Caco-2 (cell line): ENCODE data around the gene PPFIBP2. TPM values are rescaled to one million over a fixed set of nuclear protein-coding genes. Genes with fewer than 3 reads are reported as not detected.

Source experiments
- BruUV-seq: library from RNA; stranded (reverse); fragments of 400-500 nt; replicated peaks from 2 replicates; lab custom pipeline; 2021; lab: Mats Ljungman, UMichigan
- CTCF ChIA-PET: fragments of 300-600 bp; sonication (Branson Sonifier 250); formaldehyde crosslinking; loops from one replicate; lab custom pipeline; 2022; ENCODE audit warnings: antibody characterized with exemption; lab: Charles Lee
- POLR2A ChIA-PET: fragments of 300-600 bp; sonication (Branson Sonifier 250); formaldehyde crosslinking; loops from one replicate; lab custom pipeline; 2022; ENCODE audit warnings: antibody characterized with exemption; lab: Charles Lee
- DNase-seq, 2 experiments: peaks; one replicate each; pipeline versions ENCODE4 v3.0.0 to v3.0.0-alpha.2; 2020 to 2022
- H3K27me3 ChIP-seq: replicated peaks from 2 replicates; pipeline ENCODE4 v1.6.0; 2011; ENCODE audit warnings: low read length; ENCODE audit not compliant: control insufficient read depth, insufficient read depth
- H3K36me3 ChIP-seq: 2 replicates; pipeline ENCODE4 v1.5.1; 2011; ENCODE audit warnings: low read length; ENCODE audit not compliant: control insufficient read depth, insufficient read depth
- H3K4me1 ChIP-seq: fragments of 250-450 bp; sonication (Bioruptor Pico); 2 replicates; pipeline ENCODE4 v1.5.1; 2020; ENCODE audit warnings: mild to moderate bottlenecking
- H3K4me3 ChIP-seq: 2 replicates; pipeline ENCODE4 v1.5.1; 2011; ENCODE audit warnings: low read depth, mild to moderate bottlenecking, control low read depth, low read length
- H3K9me3 ChIP-seq: fragments of 250-450 bp; sonication (Bioruptor Pico); 2 replicates; pipeline ENCODE4 v1.5.1; 2020; ENCODE audit warnings: mild to moderate bottlenecking, moderate library complexity
- H3K27ac Mint-ChIP-seq: one replicate; pipeline ENCODE4 v1.8.0; 2022; ENCODE audit warnings: mixed read lengths; ENCODE audit not compliant: unreplicated experiment
- H3K27me3 Mint-ChIP-seq: one replicate; pipeline ENCODE4 v1.8.0; 2022; ENCODE audit warnings: mixed read lengths; ENCODE audit not compliant: insufficient read depth, unreplicated experiment
- H3K36me3 Mint-ChIP-seq: one replicate; pipeline ENCODE4 v1.8.0; 2022; ENCODE audit warnings: mild to moderate bottlenecking, mixed read lengths; ENCODE audit not compliant: insufficient read depth, unreplicated experiment
- H3K4me1 Mint-ChIP-seq: one replicate; pipeline ENCODE4 v1.8.0; 2022; ENCODE audit warnings: low read depth, mixed read lengths; ENCODE audit not compliant: unreplicated experiment
- H3K4me3 Mint-ChIP-seq: one replicate; pipeline ENCODE4 v1.8.0; 2022; ENCODE audit warnings: mild to moderate bottlenecking, moderate library complexity, mixed read lengths; ENCODE audit not compliant: unreplicated experiment
- H3K9me3 Mint-ChIP-seq: one replicate; pipeline ENCODE4 v1.8.0; 2022; ENCODE audit warnings: mixed read lengths; ENCODE audit not compliant: unreplicated experiment
- intact Hi-C: fragments of 100-400 bp; cut with micrococcal nuclease; formaldehyde crosslinking; loops from one replicate; pipeline ENCODE4 v1.10.0; 2022; ENCODE audit not compliant: unreplicated experiment
- total RNA-seq: library from RNA; stranded (reverse); gene quantifications from 2 replicates; pipeline ENCODE4 v1.2.3, GENCODE V29; 2022
- TF ChIP-seq, protein P1 (sequence below), 2 experiments: fragments of 200-600 bp in 1 of 2; IDR thresholded peaks; 1 replicate in 1 of 2; 2 replicates in 1 of 2; pipeline versions ENCODE4 v1.5.1 to v1.8.0; 2011 to 2022; ENCODE audit warnings: antibody characterized with exemption in 1 of 2, control low read depth in 1 of 2, inconsistent platforms in 1 of 2, low read depth in 1 of 2, low read length in 1 of 2, mild to moderate bottlenecking in 1 of 2, moderate library complexity in 1 of 2; ENCODE audit not compliant: insufficient read depth in 1 of 2, severe bottlenecking in 1 of 2, unreplicated experiment in 1 of 2

The PPFIBP2 gene
- total RNA-seq, 1 experiment from 2014 or later = 72.5 TPM

DNA sequence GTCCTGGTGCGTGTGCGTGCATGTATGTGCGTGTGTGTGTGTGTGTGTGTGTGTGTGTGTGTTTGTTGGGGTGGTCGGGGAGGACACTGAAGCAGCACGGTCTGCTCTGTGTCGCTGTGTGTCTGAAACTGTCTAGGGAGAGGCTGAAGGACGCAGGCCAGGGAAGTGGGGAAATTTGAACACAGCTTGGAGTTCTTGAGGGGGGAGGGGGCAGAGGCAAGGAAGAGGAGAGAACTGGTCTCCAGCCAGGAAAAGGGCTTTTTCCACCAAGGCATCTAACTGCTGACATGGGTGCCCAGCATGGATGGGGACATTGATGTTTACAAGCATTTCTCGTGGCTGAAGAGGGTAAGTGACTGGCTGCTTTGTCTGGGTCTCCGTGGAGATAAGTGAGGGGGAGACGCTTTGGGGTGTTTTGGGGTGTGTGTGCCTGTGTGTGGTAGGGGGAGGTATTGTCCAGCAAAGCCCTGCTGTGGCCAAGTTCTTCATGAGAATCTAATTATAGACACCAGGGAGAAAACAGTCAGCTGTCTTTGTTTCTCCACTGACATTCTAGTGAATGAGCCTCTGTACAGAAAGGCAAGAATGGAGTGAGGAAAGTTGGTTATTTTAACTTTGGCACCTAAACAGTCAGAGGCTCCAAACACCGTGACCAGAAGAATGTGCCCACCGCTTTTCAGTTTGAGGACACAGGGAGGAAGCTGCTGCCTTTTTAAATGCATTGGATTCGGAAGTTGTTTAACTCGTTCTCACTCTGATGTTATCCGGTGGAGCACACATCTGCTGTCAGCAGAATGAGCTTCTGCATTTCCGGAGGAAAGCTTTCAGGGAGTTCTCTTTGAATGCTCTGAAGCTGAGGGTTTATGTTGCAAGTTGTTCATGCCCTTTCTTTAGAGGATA is 63.7 kb downstream of the PPFIBP2 start:
- Histone ChIP-seq H3K4me1 (peaks cover 57% of the 10 kb centered on the region), H3K27me3 (no peaks in the 10 kb centered on the region), H3K9me3 (no peaks in the 10 kb centered on the region), H3K36me3 (peaks cover 5% of the 10 kb centered on the region), H3K4me3 (no peak overlapping the region)
- H3K27ac Mint-ChIP-seq = peak overlapping the region; percentile 90
- intact Hi-C loops = no loop called here
- CTCF ChIA-PET = interaction anchor here (1.3 kb wide), 1 partner anchor 28 kb away, joined by 6 read pairs; no protein-coding TSS in a partner anchor
- peak overlapping the region; percentile 66 for H3K4me3 Mint-ChIP-seq
- DNase-seq = no peak
- no peaks in the 10 kb centered on the region for H3K9me3 Mint-ChIP-seq
- H3K36me3 Mint-ChIP-seq = peaks cover 6% of the 10 kb centered on the region
- TF ChIP-seq, protein P1, sequence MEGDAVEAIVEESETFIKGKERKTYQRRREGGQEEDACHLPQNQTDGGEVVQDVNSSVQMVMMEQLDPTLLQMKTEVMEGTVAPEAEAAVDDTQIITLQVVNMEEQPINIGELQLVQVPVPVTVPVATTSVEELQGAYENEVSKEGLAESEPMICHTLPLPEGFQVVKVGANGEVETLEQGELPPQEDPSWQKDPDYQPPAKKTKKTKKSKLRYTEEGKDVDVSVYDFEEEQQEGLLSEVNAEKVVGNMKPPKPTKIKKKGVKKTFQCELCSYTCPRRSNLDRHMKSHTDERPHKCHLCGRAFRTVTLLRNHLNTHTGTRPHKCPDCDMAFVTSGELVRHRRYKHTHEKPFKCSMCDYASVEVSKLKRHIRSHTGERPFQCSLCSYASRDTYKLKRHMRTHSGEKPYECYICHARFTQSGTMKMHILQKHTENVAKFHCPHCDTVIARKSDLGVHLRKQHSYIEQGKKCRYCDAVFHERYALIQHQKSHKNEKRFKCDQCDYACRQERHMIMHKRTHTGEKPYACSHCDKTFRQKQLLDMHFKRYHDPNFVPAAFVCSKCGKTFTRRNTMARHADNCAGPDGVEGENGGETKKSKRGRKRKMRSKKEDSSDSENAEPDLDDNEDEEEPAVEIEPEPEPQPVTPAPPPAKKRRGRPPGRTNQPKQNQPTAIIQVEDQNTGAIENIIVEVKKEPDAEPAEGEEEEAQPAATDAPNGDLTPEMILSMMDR (IDR thresholded peaks at IDR 0.05; ENCODE audit: insufficient read depth in 1 of 2, low read depth in 1 of 2, low read length in 1 of 2, severe bottlenecking in 1 of 2, unreplicated experiment in 1 of 2) = no peak
- no TSS peak for BruUV-seq
- POLR2A ChIA-PET = interaction anchor here (1.0 kb wide), 1 partner anchor 28 kb away, joined by 3 read pairs; no protein-coding TSS in a partner anchor
- no peaks in the 10 kb centered on the region for H3K27me3 Mint-ChIP-seq
- peaks cover 63% of the 10 kb centered on the region for H3K4me1 Mint-ChIP-seq

DNA sequence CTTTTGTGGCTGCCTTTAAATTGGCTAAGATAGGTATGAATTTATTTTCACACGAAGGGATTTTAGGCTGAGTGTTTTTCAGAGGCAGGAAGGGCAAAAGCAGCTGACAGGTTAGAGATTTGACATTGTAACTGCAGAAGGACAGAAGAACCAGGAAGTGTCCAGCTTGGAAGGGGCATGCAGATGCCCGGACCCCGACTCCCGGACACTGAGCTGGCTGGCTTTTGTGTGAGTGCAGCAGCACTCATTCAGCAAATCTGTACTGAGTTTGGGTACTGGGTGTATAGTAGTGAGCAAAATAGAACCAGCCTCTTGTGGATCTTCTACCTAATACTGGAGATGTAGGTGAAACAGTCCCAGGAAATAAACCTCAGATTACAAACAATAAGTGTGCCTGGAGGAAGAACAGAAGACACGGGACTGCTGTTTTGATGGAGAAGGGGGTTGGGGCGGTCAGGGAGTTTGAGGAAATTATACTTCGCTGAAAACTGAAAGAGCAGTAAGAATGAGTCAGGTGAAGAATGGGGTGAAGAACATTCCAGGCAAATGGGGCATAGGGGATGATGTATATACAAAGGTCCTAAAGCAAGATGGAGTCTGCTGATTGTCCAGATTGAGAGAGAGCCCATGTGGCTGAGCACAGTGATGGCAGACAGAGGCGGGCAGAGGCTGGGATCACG is 64.6 kb downstream of the PPFIBP2 start:
- no TSS peak for BruUV-seq
- peaks cover 48% of the 10 kb centered on the region for H3K4me1 ChIP-seq
- Mint-ChIP-seq H3K27me3 (no peaks in the 10 kb centered on the region), H3K36me3 (peaks cover 13% of the 10 kb centered on the region), H3K27ac (peak overlapping the region; percentile 90), H3K9me3 (no peaks in the 10 kb centered on the region), H3K4me3 (no peak overlapping the region), H3K4me1 (peaks cover 63% of the 10 kb centered on the region)
- intact Hi-C loops = no loop called here
- H3K9me3 ChIP-seq = no peaks in the 10 kb centered on the region
- POLR2A ChIA-PET = interaction anchor here (1.0 kb wide), 1 partner anchor 27 kb away, joined by 3 read pairs; no protein-coding TSS in a partner anchor
- TF ChIP-seq, protein P1 (IDR thresholded peaks at IDR 0.05; ENCODE audit: insufficient read depth in 1 of 2, low read depth in 1 of 2, low read length in 1 of 2, severe bottlenecking in 1 of 2, unreplicated experiment in 1 of 2) = no peak
- no peak for DNase-seq
- CTCF ChIA-PET = no interaction called here
- H3K4me3 ChIP-seq = no peak overlapping the region
- no peaks in the 10 kb centered on the region for H3K27me3 ChIP-seq
- peaks cover 5% of the 10 kb centered on the region for H3K36me3 ChIP-seq

DNA sequence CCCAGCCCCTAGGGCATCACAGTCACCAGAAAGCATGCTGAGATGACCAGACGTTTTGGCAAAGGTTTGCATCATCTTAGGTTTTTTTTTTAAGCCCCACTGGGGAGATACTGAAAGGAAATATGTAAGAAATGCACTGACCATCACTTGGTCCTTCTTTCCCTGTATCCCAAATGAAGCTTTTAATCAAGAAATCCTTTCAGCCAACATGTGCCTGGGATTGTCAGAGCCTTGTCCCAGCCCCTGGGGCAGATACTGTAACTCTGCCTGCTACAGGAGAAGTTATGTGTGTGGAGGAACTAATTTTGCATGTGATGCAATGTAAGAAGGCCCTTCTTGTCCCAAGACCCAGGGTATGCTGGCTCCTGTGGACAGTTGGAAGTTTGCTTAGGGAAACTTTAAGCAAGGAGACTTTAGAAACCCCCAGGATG is 65.6 kb downstream of the PPFIBP2 start:
- Histone ChIP-seq H3K9me3 (no peaks in the 10 kb centered on the region), H3K4me3 (no peak overlapping the region), H3K4me1 (peaks cover 43% of the 10 kb centered on the region), H3K27me3 (no peaks in the 10 kb centered on the region), H3K36me3 (peaks cover 5% of the 10 kb centered on the region)
- Mint-ChIP-seq H3K27me3 (no peaks in the 10 kb centered on the region), H3K4me3 (no peak overlapping the region), H3K27ac (no peak overlapping the region), H3K36me3 (peaks cover 15% of the 10 kb centered on the region), H3K4me1 (peaks cover 58% of the 10 kb centered on the region), H3K9me3 (no peaks in the 10 kb centered on the region)
- TF ChIP-seq, protein P1 (IDR thresholded peaks at IDR 0.05; ENCODE audit: insufficient read depth in 1 of 2, low read depth in 1 of 2, low read length in 1 of 2, severe bottlenecking in 1 of 2, unreplicated experiment in 1 of 2) = no peak
- BruUV-seq = no TSS peak
- intact Hi-C loops = no loop called here
- CTCF ChIA-PET = interaction anchor here (0.6 kb wide), 1 partner anchor 22 kb away, joined by 3 read pairs; no protein-coding TSS in a partner anchor
- POLR2A ChIA-PET = no interaction called here
- no peak for DNase-seq
